ENCODE measurements around the gene TOMM20. TPM values are rescaled to one million over a fixed set of nuclear protein-coding genes. Genes with fewer than 3 reads are reported as not detected.
A peak's percentile ranks its signal among the peaks of the same experiment; 100 is the strongest.

Gene TOMM20
- total RNA-seq, 4 donors from 2014 or later = 117 to 204 (median 157) TPM

GRCh38 chr1:235063068-235063765 is 65.4 kb downstream of the TOMM20 start:
- H3K27me3 ChIP-seq = no peaks in the 10 kb centered on the region
- WGBS, 2 donors = 68 to 70% methylated on average over 9 of the region's 9 CpGs
- TF ChIP-seq CTCF (IDR thresholded peaks at IDR 0.05) (no peak), POLR2A (IDR thresholded peaks at IDR 0.05) (no peak)
- no peaks in the 10 kb centered on the region for H3K9me3 ChIP-seq
- intact Hi-C loops (cut with DNase I) = no loop called here
- H3K27ac ChIP-seq = peak overlapping the region in 2 of 3 donors; percentile 34 to 42
- no peak for DNase-seq
- H3K4me3 ChIP-seq (replicated peaks in 1 of 3) = no peak overlapping the region
- H3K36me3 ChIP-seq = no peaks in the 10 kb centered on the region
- peaks cover 25 to 46% of the 10 kb centered on the region in 2 donors for H3K4me1 ChIP-seq

GRCh38 chr1:235060607-235061470 is 67.8 kb downstream of the TOMM20 start:
- intact Hi-C loops (cut with DNase I) = no loop called here
- 70 to 75% methylated on average over 6 to 7 of the region's 7 CpGs for WGBS, 2 donors
- Histone ChIP-seq H3K27me3 (no peaks in the 10 kb centered on the region), H3K4me1 (peaks cover 9 to 31% of the 10 kb centered on the region in 2 donors), H3K4me3 (replicated peaks in 1 of 3) (no peak overlapping the region), H3K9me3 (no peaks in the 10 kb centered on the region), H3K27ac (peak overlapping the region in 2 of 3 donors; percentile 11 to 42), H3K36me3 (no peaks in the 10 kb centered on the region)
- peak in 1 of 2 donors; percentile 51 for DNase-seq
- TF ChIP-seq POLR2A (IDR thresholded peaks at IDR 0.05) = no peak
- TF ChIP-seq CTCF (IDR thresholded peaks at IDR 0.05) = no peak

Small RNAs within 50 kb of the gene (small RNA-seq; reads per million reads assigned to genes)
- gene AL732292.1 (not detected), gene SNORA14B (14.9 reads per million, percentile 93 among the genes with 10 or more reads in this experiment)

Other genes with a start within 250 kb of the TOMM20 start
- gene RBM34, start 32.4 kb upstream of the TOMM20 start, total RNA-seq = 10 to 100 TPM; 25.4 to 67.9 (median 53.1) TPM
- gene ARID4B, start 199.3 kb upstream of the TOMM20 start, total RNA-seq = 10 to 100 TPM; 49.0 to 65.4 (median 52.5) TPM
- gene GGPS1, start 199.7 kb upstream of the TOMM20 start, total RNA-seq = 10 to 100 TPM; 24.3 to 42.7 (median 33.2) TPM
- 10 to 100 TPM; 38.0 to 50.3 (median 44.8) TPM for gene TBCE, start 238.6 kb upstream of the TOMM20 start, total RNA-seq

Measured in thyroid gland (tissue), 4 donors.